C4-2B (cell line): Measurements from ENCODE around the gene OPCML.

Experiments used
- CTCF ChIP-seq: fragments of 450-650 bp; conservative IDR thresholded peaks from 2 replicates; pipeline ENCODE4 v1.5.1; 2017; ENCODE audit warnings: mild to moderate bottlenecking
- ZFX ChIP-seq: fragments of 450-650 bp; IDR thresholded peaks from 2 replicates; pipeline ENCODE4 v1.6.1; 2017

GRCh38 chr11:132728026-132728425 lies 804.3 kb downstream of the OPCML start:
- TF ChIP-seq CTCF: no peak
- no peak for TF ChIP-seq ZFX
